GM21390 (cell line): ENCODE measurements around the gene DMBT1.

Source experiments
- ATAC-seq: cut with Tn5 transposase; IDR thresholded peaks from one replicate; pipeline ENCODE4 v1.9.1; 2021; ENCODE audit not compliant: unreplicated experiment

The DMBT1 gene

DNA sequence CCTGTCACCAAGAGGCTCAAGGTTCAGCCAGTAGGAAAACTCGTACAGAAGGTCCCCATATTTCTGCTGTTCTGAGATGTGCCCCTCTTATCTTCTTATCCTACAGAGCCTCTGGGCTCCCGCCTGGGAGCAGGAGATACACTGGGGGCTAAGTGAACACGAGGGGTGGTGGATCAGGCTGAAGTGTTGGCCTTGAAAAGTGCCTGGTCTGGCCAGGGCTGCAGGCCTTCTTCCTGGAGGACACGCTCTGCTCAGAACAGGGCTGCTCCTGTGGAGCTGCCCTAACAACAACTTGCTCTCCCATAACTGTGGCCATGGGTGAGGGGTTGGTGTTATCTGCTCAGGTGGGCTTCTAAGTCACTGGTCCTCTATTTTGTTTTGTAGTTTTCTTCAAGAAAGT, 105.4 kb downstream of the DMBT1 start:
- no peak for ATAC-seq

DNA sequence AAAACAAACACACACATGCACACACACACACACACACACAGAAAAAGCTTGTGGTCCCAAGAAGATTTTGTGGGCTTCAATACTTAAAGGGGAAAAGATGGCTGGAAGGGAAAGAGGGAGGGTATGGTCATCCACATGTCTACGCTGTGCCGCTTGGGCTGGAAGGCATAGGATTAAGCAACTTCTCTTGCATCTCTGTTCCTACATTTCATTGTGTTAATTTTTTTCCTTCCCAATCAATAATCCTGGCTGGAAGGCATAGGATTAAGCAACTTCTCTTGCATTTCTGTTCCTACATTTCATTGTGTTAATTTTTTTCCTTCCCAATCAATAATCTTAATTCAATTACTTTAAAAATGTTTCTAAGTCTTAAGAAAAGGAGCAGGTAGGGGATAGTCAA, 108.5 kb downstream of the DMBT1 start:
- ATAC-seq = no peak

DNA sequence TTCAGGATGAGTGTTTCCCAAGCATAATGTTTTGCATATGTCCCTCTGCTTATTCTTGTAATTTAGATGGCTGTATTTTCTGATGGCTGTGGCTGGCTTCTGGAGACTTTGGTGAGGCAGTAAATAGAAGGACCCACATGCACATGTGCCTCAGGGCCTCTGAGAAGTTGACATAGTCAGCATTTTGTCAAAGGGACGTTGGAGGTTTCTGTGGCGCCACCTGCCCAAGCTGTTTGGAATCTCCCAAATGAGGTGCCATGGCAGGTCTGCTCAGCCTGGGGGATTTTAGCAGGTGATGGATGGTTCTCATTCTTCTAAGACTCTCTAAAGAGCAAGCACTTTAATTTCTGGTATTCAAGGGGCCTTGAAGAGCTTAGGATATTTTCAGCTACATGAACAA, 109.3 kb downstream of the DMBT1 start:
- ATAC-seq = no peak

DNA sequence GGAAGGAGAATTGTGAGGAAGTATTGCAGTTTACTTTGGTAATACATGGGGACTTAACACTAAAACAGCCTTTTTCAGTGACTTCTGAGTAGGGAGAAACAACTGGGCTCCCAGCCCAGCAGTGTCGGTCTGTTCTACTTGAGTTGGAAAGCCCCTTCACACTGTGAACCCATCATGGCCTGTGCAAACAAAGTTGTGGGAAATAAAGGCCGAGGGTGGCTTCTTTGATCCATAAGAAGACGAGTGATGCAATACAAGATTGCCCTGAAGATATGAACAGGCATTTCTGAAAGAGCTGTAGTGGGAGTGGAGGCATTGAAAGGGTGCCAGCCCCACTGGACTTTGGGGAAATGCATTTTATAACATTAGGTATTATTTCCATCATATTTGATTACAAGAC, 110.8 kb downstream of the DMBT1 start:
- no peak for ATAC-seq

DNA sequence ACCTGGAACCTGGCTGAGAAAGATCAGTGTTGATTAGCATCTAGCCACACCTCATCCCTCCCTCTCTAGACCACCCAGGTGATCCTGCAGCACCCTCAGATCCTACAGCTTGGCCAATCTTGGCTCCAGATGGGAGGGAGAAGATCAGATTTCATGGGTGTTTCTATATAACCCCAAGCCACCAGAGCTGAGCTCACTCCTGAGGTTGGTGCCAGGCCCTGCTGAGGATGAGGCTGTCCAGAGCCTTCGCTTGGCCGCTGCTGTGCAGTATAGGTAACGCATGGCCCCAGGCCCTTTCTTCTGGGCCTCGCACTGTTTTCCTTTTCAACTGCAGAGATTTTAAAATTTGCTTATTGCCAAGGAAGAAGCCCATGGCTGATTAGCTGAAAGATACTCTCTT, 112.1 kb downstream of the DMBT1 start:
- ATAC-seq = no peak

DNA sequence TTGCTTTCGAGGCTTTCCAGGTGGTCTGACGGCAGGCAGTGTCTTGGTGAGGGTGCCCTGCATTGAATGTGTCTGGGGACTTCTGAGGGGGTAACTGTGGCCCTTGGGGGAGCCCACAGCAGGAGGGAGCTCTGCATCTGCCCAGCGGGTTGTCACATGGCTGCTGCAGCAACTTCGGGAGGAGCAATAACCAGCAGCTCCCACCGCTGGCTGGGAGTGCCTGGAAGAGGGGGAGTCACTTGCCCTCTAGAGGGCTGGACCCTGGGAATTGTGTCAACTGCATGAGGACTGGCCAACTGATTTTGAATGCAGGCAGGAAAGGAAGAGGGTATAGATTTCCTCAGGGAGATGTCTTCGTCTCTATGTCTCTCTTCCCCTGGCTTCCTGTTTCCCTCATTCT, 112.7 kb downstream of the DMBT1 start:
- ATAC-seq = no peak

DNA sequence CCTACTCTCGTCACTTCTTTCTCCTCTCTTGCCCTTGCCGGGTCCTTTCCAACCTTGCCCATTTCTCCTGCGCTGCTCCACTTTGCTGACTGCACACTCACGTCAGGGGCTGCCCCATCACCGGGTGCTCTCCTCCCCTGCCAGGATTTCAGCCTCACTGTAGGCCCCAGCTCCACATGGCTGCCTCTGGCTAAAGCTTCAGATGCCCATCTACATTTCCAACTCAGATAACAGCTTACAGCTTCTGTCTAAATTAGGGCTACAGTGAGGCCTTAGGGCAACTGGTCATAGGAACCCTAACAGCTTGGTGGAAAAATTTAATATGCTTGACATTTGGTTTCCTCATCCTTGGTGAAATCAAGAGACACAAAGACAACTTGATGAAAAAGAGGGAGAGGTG, 113.2 kb downstream of the DMBT1 start:
- no peak for ATAC-seq

DNA sequence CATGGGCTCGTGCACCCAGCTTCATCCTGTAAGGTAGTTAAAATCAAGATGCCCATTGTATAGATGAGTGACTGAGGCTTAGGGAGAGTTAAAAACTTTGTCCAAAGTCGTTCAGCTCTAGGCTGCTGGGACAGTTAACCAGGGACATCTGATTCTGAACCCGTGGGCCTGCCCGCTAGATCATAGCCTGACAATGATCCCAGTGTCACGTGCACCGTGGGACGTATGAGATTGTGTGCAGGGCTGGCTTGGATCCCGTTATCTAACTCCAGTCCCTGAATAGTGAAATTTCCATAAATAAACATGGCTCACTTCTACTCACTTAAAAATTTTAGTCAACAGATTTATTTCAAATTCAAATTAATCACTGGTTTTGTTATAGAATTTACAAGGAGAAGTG, 114.2 kb downstream of the DMBT1 start:
- no peak for ATAC-seq

DNA sequence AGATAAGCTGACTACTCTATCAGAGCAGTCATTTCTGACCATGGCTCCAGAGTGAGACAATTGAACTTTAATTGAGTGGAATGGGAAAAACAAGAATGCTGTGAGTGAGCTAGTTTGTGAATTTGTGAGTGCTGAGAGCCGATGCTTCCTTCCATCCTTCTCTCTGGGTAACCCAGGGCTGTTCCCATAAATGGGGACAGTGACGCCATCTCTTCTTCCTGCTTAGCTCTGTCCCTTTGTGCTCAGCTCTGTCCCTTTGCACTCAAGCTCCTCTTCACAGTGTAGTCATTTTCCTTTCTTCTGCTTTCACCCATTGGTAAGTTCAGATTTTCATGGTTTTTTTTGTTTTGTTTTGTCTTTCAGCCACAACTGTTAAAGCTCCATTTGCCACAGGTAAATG, 114.7 kb downstream of the DMBT1 start:
- no peak for ATAC-seq

DNA sequence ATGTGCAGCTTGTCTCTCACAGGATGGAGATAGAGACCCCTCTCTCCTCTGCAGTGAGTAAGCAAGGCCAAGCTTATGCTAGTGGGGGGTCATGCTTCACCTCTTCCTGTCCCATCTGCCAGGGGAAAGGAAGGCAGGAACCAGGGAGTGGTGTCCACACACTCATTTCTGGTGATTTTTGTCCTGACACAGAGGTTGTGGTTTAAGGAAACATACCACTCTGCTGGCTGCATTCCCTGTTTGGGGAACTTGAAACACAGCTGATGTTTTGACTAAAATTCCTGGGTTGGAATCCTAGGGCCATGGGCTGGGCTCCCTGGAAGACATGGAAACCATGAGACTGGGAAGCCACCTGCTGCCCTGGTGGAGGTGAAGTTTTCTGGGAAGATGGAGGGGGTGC, 117.7 kb downstream of the DMBT1 start:
- ATAC-seq = no peak

DNA sequence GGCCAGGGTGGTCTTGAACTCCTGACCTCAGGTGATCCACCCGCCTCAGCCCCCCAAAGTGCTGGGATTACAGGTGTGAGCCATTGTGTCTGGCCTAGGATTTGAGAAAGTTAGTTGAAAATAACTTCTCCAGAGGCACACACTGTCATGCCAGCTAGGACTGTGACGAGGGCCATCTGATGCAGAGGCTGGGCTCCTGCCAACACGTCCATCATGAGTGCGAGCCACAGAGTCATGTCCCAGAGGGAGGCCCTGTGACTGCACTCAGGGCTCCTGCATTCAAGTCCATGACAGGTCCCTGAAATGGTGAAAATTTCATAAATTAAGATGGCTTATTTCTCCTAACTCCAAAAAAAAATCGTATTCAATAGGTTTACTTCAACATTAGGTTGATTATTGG, 122.0 kb downstream of the DMBT1 start:
- no peak for ATAC-seq

DNA sequence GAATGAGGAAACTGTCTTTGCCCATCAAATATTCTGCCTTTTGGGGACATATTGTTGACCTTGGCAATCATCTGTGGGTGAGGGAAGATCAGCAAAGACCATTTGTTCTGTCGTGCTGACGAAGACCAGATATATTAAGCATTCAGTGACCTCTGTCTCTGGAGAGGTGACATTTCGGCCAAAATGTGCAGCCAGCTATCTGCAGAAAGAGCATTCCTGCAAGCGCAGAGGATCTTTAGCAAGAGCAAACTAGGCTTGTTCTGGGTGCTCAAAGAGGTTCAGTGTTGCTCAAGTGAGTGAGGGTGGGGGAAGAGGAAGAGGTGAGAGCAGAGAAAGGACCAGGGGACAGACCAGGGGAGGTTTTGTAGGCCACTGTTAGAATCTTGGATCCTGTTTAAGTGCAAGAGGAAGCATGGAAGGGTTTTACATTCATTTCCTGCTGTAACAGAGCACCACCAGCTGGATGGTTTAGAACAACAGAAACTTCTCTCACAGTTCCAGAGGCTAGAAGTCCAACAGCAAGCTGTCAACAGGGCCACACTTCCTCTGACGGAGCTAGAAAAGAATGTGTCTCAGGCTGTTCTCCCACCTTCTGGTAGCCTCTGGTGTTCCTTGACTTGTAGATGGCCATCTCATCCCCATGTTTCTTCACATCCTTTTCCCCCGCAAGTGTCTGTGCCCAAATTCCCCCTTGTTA, 127.9 kb downstream of the DMBT1 start:
- ATAC-seq = no peak

DNA sequence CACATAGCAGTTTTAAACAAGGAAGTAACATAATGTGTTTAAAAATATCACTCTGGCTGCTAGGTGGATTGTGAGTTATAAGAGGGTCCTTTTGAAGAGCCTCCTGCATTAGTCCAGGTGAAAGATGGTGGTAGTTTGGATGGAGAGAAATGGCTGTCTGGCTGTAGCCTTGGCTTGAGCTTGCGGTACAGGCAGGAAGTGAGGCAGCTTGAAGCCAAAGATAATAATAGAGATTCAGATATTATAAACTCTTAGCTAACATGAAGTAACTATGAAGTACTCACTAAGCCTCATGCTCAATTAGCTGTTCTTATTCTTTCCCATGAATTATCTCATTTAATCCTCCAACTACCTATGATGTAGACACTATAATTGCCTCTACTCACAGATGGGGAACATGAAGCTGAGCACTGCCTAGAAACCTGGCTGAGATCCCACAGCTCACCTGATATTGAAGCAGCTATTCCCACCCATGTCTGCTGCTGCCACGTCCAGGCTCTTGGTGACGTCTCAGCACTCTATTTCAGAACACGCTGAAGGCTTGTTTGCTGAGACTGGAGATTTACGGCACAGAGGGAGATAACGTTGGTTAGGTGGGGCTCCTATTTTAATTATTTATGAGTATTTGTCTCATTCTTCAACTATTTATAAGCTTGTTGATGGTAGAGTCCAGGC, 128.7 kb downstream of the DMBT1 start:
- ATAC-seq = no peak

DNA sequence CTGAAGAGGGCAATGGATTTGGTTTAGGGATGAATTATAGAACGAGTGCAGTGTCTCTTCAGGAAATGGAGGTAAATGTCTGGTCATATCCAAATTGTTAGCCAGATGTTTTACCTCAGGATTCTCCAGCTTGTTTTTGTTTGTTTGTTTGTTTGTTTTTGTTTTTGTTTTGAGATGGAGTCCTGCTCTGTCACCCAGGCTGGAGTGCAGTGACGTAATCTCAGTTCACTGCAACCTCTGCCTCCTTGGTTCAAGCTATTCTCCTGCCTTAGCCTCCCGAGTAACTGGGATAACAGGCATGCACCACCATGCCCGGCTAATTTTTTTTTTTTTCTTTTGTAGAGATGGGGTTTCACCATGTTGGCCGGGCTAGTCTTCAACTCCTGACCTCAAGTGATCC, 132.2 kb downstream of the DMBT1 start:
- no peak for ATAC-seq
